PFSK-1 (cell line): ENCODE measurements around the gene NUP62.

ENCODE experiments used
- FOXP2 ChIP-seq: optimal IDR thresholded peaks from 2 replicates; pipeline ENCODE3; 2011; ENCODE audit warnings: borderline replicate concordance, control low read depth, inconsistent platforms; ENCODE audit not compliant: insufficient read depth; ENCODE audit errors: extremely low read length, extremely low read depth
- POLR2AphosphoS5 ChIP-seq: IDR thresholded peaks from 2 replicates; pipeline ENCODE4 v1.6.1; 2012; ENCODE audit warnings: low read depth, mild to moderate bottlenecking, control low read depth, low read length, moderate library complexity
- SIN3A ChIP-seq: IDR thresholded peaks from 2 replicates; pipeline ENCODE4 v1.6.1; 2012; ENCODE audit warnings: mild to moderate bottlenecking, low read length, moderate library complexity, borderline replicate concordance; ENCODE audit not compliant: insufficient read depth
- TAF1 ChIP-seq: IDR thresholded peaks from 2 replicates; pipeline ENCODE4 v1.6.1; 2012; ENCODE audit warnings: low read length, control low read depth, borderline replicate concordance; ENCODE audit not compliant: insufficient read depth
- TF ChIP-seq, protein P1 (sequence below), 2 experiments: IDR thresholded peaks; 2 replicates each; pipeline versions ENCODE4 v1.6.1 to v1.8.0; 2011 to 2012; ENCODE audit warnings: low read depth in 2 of 2, low read length in 2 of 2, control low read depth in 1 of 2, inconsistent platforms in 1 of 2, mild to moderate bottlenecking in 1 of 2, moderate library complexity in 1 of 2; ENCODE audit not compliant: insufficient read depth in 1 of 2

The NUP62 gene

DNA sequence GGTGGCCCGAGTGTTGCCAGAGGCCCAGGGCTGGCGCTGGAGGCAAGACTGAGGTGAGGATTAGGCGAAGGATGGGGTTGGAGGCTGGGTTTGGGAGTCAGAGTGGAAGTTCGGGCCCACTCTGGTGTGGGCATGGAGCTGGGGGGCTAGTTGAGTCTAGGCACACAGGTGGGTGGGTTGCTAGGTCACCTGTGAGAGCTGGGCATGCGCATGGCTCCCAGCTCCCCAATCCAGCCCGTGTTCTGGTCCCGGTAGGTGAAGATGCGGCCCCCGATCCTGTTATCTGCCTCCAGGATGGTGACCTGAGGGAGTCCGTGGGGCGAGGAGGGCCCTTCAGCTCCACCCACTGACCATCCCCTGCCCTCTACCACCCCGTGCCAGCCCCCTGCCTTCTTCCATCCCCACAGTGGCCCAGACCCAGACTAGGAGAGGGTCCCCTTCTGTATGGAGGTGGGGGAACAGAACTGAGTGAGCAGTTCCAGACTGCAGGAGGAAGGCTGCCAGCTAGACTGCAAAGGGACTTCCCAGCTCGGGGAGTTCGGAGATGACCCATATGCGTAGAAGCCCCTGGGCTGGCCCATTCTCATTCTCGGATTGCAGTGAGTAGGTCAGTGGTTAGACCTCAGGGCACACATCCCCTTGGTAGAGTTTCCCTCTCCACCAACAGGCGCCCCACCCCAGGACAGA, 34.3 kb downstream of the NUP62 start:
- TF ChIP-seq, protein P1, sequence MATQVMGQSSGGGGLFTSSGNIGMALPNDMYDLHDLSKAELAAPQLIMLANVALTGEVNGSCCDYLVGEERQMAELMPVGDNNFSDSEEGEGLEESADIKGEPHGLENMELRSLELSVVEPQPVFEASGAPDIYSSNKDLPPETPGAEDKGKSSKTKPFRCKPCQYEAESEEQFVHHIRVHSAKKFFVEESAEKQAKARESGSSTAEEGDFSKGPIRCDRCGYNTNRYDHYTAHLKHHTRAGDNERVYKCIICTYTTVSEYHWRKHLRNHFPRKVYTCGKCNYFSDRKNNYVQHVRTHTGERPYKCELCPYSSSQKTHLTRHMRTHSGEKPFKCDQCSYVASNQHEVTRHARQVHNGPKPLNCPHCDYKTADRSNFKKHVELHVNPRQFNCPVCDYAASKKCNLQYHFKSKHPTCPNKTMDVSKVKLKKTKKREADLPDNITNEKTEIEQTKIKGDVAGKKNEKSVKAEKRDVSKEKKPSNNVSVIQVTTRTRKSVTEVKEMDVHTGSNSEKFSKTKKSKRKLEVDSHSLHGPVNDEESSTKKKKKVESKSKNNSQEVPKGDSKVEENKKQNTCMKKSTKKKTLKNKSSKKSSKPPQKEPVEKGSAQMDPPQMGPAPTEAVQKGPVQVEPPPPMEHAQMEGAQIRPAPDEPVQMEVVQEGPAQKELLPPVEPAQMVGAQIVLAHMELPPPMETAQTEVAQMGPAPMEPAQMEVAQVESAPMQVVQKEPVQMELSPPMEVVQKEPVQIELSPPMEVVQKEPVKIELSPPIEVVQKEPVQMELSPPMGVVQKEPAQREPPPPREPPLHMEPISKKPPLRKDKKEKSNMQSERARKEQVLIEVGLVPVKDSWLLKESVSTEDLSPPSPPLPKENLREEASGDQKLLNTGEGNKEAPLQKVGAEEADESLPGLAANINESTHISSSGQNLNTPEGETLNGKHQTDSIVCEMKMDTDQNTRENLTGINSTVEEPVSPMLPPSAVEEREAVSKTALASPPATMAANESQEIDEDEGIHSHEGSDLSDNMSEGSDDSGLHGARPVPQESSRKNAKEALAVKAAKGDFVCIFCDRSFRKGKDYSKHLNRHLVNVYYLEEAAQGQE (IDR thresholded peaks at IDR 0.05; ENCODE audit: insufficient read depth in 1 of 2, low read depth in 2 of 2, low read length in 2 of 2): no peak
- TF ChIP-seq FOXP2 (no peak), POLR2AphosphoS5 (no peak), SIN3A (no peak), TAF1 (no peak)

DNA sequence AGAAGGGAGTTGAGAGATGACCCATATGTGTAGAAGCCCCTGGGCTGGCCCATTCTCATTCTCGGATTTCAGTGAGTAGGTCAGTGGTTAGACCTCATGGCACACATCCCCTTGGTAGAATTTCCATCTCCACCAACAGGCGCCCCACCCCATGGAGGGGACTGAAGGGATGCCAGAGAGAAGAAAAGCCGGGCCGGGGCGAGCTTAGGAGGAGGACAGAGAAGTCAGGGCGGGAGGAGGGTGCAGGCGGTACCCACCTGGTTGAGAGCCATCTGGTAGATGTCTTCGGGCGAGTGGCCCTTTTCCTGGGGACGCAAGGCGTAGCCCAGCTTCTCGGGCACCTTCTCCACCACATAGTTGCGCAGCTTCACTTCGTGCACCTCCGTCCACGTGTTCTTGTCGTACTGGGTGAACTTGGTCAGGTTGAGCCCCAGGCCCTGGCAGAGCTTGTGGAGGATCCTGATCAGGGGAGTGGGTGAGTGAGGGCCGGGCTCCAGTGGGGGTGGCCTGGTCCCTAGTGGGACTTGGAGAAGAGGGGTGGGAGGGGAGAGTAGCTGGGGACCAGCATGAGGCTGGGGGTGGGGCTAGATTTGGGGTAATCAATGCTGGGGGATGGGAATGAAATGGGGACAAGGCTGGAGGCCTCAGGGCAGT, 35.2 kb downstream of the NUP62 start:
- TF ChIP-seq FOXP2 (no peak), POLR2AphosphoS5 (no peak), SIN3A (no peak), TAF1 (no peak)
- TF ChIP-seq, protein P1 (IDR thresholded peaks at IDR 0.05; ENCODE audit: insufficient read depth in 1 of 2, low read depth in 2 of 2, low read length in 2 of 2): no peak

DNA sequence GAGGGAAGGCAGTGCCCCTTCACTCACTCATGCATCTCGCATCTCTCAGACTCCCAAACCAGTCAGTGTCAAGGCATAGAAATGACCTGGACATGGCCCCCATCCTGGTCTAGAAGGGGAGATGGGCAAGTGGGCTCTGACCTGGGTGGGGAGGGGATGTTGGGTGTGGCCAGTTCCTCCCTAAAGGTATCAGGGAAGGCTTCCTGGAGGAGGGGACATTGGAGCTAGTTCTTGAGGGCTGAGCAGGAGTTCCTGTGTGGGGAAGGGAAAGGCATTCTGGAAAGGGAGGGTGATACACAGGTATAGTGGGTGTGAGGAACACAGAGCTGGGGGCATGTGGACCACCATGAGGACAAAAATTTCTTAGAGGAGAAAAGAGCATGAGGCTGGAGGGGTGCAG, 36.6 kb downstream of the NUP62 start:
- TF ChIP-seq POLR2AphosphoS5 (no peak), TAF1 (no peak), SIN3A (no peak), FOXP2 (no peak)
- TF ChIP-seq, protein P1 (IDR thresholded peaks at IDR 0.05; ENCODE audit: insufficient read depth in 1 of 2, low read depth in 2 of 2, low read length in 2 of 2): no peak

DNA sequence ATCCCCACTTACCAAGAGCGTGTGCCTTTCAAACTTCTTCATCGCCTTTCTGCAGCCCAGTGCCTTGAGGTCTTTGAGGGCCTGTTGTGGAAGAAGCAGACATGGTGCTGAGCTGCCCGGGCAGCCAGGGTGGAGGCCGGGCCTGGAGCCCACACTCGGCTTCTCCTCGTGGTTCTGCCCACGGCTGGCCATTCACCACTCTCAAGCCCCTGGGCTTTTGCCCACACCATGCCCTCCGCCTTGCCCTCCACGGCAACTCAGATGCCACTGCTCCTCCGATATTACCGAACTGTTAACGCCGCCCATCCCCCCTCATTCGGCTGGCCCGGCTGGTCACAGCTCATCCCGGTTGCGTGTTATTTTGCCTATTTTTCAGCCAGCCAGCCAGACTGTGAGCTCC, 37.9 kb downstream of the NUP62 start:
- TF ChIP-seq TAF1: no peak
- no peak for TF ChIP-seq POLR2AphosphoS5
- TF ChIP-seq, protein P1 (IDR thresholded peaks at IDR 0.05; ENCODE audit: insufficient read depth in 1 of 2, low read depth in 2 of 2, low read length in 2 of 2): no peak
- no peak for TF ChIP-seq FOXP2
- TF ChIP-seq SIN3A: no peak
